BE2C (cell line): ENCODE results near the gene PPP4R2.
A peak's percentile ranks its signal among the peaks of the same experiment; 100 is the strongest.

ENCODE experiments used
- DNase-seq: peaks from one replicate; pipeline ENCODE4 v3.0.0-alpha.2; 2020
- H3K27me3 ChIP-seq: fragments of 250-450 bp; sonication (Bioruptor Pico); 2 replicates; pipeline ENCODE4 v1.5.1; 2020; ENCODE audit warnings: mild to moderate bottlenecking
- H3K36me3 ChIP-seq: fragments of 250-450 bp; sonication (Bioruptor Pico); 2 replicates; pipeline ENCODE4 v1.5.1; 2020; ENCODE audit warnings: mild to moderate bottlenecking
- H3K4me1 ChIP-seq: fragments of 250-450 bp; sonication (Bioruptor Pico); 2 replicates; pipeline ENCODE4 v1.5.1; 2020
- H3K4me3 ChIP-seq: 2 replicates; pipeline ENCODE4 v1.5.1; 2011; ENCODE audit warnings: low read depth, low read length
- H3K9me3 ChIP-seq: fragments of 250-450 bp; sonication (Bioruptor Pico); 2 replicates; pipeline ENCODE4 v1.5.1; 2020
- CTCF ChIP-seq: IDR thresholded peaks from 2 replicates; pipeline ENCODE4 v1.5.1; 2012; ENCODE audit warnings: mild to moderate bottlenecking, low read depth, low read length

Gene PPP4R2

GRCh38 chr3:72982609-72983366 lies 13.8 kb upstream of the PPP4R2 start:
- no peaks in the 10 kb centered on the region for H3K9me3 ChIP-seq
- TF ChIP-seq CTCF: no peak
- no peak overlapping the region for H3K4me3 ChIP-seq
- no peaks in the 10 kb centered on the region for H3K27me3 ChIP-seq
- no peak for DNase-seq
- no peaks in the 10 kb centered on the region for H3K4me1 ChIP-seq
- H3K36me3 ChIP-seq: no peaks in the 10 kb centered on the region

- Histone ChIP-seq H3K9me3 (no peaks in the 10 kb centered on the region), H3K4me1 (no peaks in the 10 kb centered on the region), H3K4me3 (no peak overlapping the region), H3K36me3 (no peaks in the 10 kb centered on the region), H3K27me3 (no peaks in the 10 kb centered on the region)
- no peak for DNase-seq
- no peak for TF ChIP-seq CTCF
Measured at GRCh38 chr3:72985576-72985975, 11.0 kb upstream of the PPP4R2 start.

- DNase-seq: no peak
- no peak for TF ChIP-seq CTCF
Measured at GRCh38 chr3:72990701-72991395, 5.8 kb upstream of the PPP4R2 start.

GRCh38 chr3:72991522-72991921 lies 5.1 kb upstream of the PPP4R2 start:
- H3K4me3 ChIP-seq: no peak overlapping the region
- DNase-seq: no peak
- no peak for TF ChIP-seq CTCF

More at GRCh38 chr3:72990701-72991395, 5.8 kb upstream of the PPP4R2 start:
- Histone ChIP-seq H3K4me3 (no peak overlapping the region), H3K9me3 (no peaks in the 10 kb centered on the region), H3K36me3 (no peaks in the 10 kb centered on the region), H3K27me3 (no peaks in the 10 kb centered on the region), H3K4me1 (no peaks in the 10 kb centered on the region)

GRCh38 chr3:72993391-72993790 lies 3.2 kb upstream of the PPP4R2 start:
- 0 out of 2 replicates have a peak, but pooled peaks have one; percentile 19 for TF ChIP-seq CTCF
- Histone ChIP-seq H3K9me3 (no peaks in the 10 kb centered on the region), H3K4me3 (no peak overlapping the region), H3K36me3 (peaks cover 2% of the 10 kb centered on the region), H3K4me1 (no peaks in the 10 kb centered on the region), H3K27me3 (no peaks in the 10 kb centered on the region)
- no peak for DNase-seq

More at GRCh38 chr3:72991522-72991921, 5.1 kb upstream of the PPP4R2 start:
- H3K9me3 ChIP-seq: no peaks in the 10 kb centered on the region
- no peaks in the 10 kb centered on the region for H3K4me1 ChIP-seq
- H3K36me3 ChIP-seq: no peaks in the 10 kb centered on the region
- no peaks in the 10 kb centered on the region for H3K27me3 ChIP-seq

GRCh38 chr3:72995337-72995736 lies 1.3 kb upstream of the PPP4R2 start:
- Histone ChIP-seq H3K4me1 (no peaks in the 10 kb centered on the region), H3K27me3 (no peaks in the 10 kb centered on the region), H3K36me3 (peaks cover 21% of the 10 kb centered on the region), H3K4me3 (no peak overlapping the region), H3K9me3 (no peaks in the 10 kb centered on the region)
- no peak for DNase-seq
- no peak for TF ChIP-seq CTCF
